Measurements from ENCODE around the gene TLE6.

DNA sequence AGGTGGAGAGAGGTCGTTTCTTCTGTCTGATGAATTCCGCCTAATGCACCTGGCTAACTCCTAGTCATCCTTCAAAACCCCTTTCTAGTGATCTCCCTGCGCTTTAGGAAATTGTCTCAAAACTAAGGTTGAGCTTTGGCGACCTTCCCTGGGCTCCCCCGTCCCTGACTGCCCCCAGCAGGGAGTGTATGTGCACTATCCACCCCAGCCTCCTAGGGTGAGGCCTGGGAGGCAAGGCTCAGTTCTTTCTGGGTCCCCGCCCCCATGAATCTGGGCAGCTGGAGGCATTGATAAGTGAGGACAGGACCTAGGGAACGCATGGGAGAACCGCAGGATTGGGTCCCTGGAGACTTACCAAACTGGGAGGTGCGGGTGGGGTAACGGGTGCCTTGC lies 378 bp downstream of the TLE6 start:
- TF ChIP-seq, protein P1, sequence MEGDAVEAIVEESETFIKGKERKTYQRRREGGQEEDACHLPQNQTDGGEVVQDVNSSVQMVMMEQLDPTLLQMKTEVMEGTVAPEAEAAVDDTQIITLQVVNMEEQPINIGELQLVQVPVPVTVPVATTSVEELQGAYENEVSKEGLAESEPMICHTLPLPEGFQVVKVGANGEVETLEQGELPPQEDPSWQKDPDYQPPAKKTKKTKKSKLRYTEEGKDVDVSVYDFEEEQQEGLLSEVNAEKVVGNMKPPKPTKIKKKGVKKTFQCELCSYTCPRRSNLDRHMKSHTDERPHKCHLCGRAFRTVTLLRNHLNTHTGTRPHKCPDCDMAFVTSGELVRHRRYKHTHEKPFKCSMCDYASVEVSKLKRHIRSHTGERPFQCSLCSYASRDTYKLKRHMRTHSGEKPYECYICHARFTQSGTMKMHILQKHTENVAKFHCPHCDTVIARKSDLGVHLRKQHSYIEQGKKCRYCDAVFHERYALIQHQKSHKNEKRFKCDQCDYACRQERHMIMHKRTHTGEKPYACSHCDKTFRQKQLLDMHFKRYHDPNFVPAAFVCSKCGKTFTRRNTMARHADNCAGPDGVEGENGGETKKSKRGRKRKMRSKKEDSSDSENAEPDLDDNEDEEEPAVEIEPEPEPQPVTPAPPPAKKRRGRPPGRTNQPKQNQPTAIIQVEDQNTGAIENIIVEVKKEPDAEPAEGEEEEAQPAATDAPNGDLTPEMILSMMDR (IDR thresholded peaks at IDR 0.05) = no peak
- no peak for TF ChIP-seq POLR2A (IDR thresholded peaks at IDR 0.05)

Measured in lower leg skin (tissue), 3 donors.